AG04450 (cell line): ENCODE data around the gene PROB1. TPM values are rescaled to one million over a fixed set of nuclear protein-coding genes. Genes with fewer than 3 reads are reported as not detected.
"Not testable (repeated sequence)": the region's sequence is repeated elsewhere in the genome, so short reads cannot be mapped to it uniquely, and the experiment has no call there.

Source experiments
- CTCF ChIA-PET: fragments of 300-600, 350-600 bp; formaldehyde crosslinking; extraction: SDS; loops from one replicate; lab custom pipeline; 2022; ENCODE audit warnings: antibody characterized with exemption, inconsistent platforms; lab: Charles Lee
- POLR2A ChIA-PET: fragments of 350-600 bp; formaldehyde crosslinking; extraction: SDS; loops from one replicate; lab custom pipeline; 2021; ENCODE audit warnings: antibody characterized with exemption, inconsistent platforms; lab: Yijun Ruan, JAX
- DNase-seq: peaks from one replicate; pipeline ENCODE4 v3.0.0-alpha.2; 2011; ENCODE audit warnings: low read depth, low spot score
- H3K27ac ChIP-seq: one replicate; pipeline ENCODE4 v1.5.1; 2012; ENCODE audit warnings: low read depth, low read length, control low read depth
- H3K27me3 ChIP-seq: one replicate; pipeline ENCODE4 v1.6.0; 2012; ENCODE audit warnings: low read length; ENCODE audit not compliant: control insufficient read depth, insufficient read depth
- H3K4me3 ChIP-seq: 2 replicates; pipeline ENCODE4 v1.5.1; 2011; ENCODE audit warnings: mild to moderate bottlenecking, low read depth, low read length, control low read depth
- H3K9me3 ChIP-seq: 2 replicates; pipeline ENCODE4 v1.5.1; 2012; ENCODE audit warnings: low read length; ENCODE audit not compliant: control insufficient read depth, insufficient read depth
- CTCF ChIP-seq: IDR thresholded peaks from 2 replicates; pipeline ENCODE4 v1.5.1; 2011; ENCODE audit warnings: low read depth, low read length, control low read depth, inconsistent platforms
- polyA plus RNA-seq: library from polyadenylated mRNA; depleted of rRNA; stranded (reverse); fragments of >200 nt; gene quantifications from 2 replicates; pipeline ENCODE4 v1.2.3, GENCODE V29; 2011

PROB1 gene
- polyA plus RNA-seq, 1 experiment: 0.19 TPM

- H3K27me3 ChIP-seq: peaks cover 15% of the 10 kb centered on the region
- peaks cover 14% of the 10 kb centered on the region for H3K9me3 ChIP-seq
- no peak within 1 kb of the TSS for H3K4me3 ChIP-seq
- DNase-seq: no peak
- CTCF ChIA-PET: interaction anchor here (1.6 kb wide), 1 partner anchor 48 kb away, joined by 6 read pairs; the partner anchor contains the start of gene PAIP2
- TF ChIP-seq CTCF: no peak
- no peak within 1 kb of the TSS for H3K27ac ChIP-seq
- POLR2A ChIA-PET: interaction anchor here (1.4 kb wide), 1 partner anchor 48 kb away, joined by 3 read pairs; no protein-coding TSS in a partner anchor
Observed at GRCh38 chr5:139389701-139390638, 4.9 kb downstream of the PROB1 start, which contains the start of gene MZB1. MZB1 (minus strand) TSS chr5:139389913; CDS start chr5:139389856, 57 bp downstream.

- Histone ChIP-seq H3K4me3 (no peak overlapping the region), H3K27ac (no peak overlapping the region), H3K27me3 (peaks cover 6% of the 10 kb centered on the region), H3K9me3 (peaks cover 5% of the 10 kb centered on the region)
- ChIA-PET CTCF (interaction anchor here (0.5 kb wide), 1 partner anchor 23 kb away, joined by 3 read pairs; no protein-coding TSS in a partner anchor), POLR2A (interaction anchor here (1.0 kb wide), 1 partner anchor 47 kb away, joined by 4 read pairs; the partner anchor contains the start of gene PAIP2)
- no peak for DNase-seq
- no peak for TF ChIP-seq CTCF
Observed at GRCh38 chr5:139388198-139388821, 6.6 kb downstream of the PROB1 start.

GRCh38 chr5:139387611-139388197, 7.2 kb downstream of the PROB1 start:
- CTCF ChIA-PET: interaction anchor here (0.5 kb wide), 1 partner anchor 22 kb away, joined by 3 read pairs; no protein-coding TSS in a partner anchor
- DNase-seq: no peak
- Histone ChIP-seq H3K27ac (no peak overlapping the region), H3K27me3 (peaks cover under 1% of the 10 kb centered on the region), H3K4me3 (no peak overlapping the region), H3K9me3 (no peaks in the 10 kb centered on the region; the same call in 1 of the 2 replicates)
- TF ChIP-seq CTCF: no peak
- POLR2A ChIA-PET: interaction anchor here (1.0 to 1.5 kb wide), 2 partner anchors 46 kb away, joined by 3 to 4 read pairs; partner anchors contain the start of gene PAIP2

GRCh38 chr5:139386956-139387355, 7.9 kb downstream of the PROB1 start:
- H3K27me3 ChIP-seq, H3K27ac ChIP-seq, CTCF ChIA-PET, H3K9me3 ChIP-seq, DNase-seq, H3K4me3 ChIP-seq: not testable (repeated sequence)
- POLR2A ChIA-PET: interaction anchor here (1.5 kb wide), 1 partner anchor 45 kb away, joined by 3 read pairs; the partner anchor contains the start of gene PAIP2

- Histone ChIP-seq H3K27ac (no peak overlapping the region), H3K9me3 (no peaks in the 10 kb centered on the region; the same call in 1 of the 2 replicates), H3K27me3 (no peaks in the 10 kb centered on the region), H3K4me3 (no peak overlapping the region)
- CTCF ChIA-PET: no interaction called here
- DNase-seq: no peak
- POLR2A ChIA-PET: interaction anchor here (1.5 kb wide), 1 partner anchor 44 kb away, joined by 3 read pairs; the partner anchor contains the start of gene PAIP2
- no peak for TF ChIP-seq CTCF
Observed at GRCh38 chr5:139386050-139386438, 8.9 kb downstream of the PROB1 start.
